Measurements from ENCODE around the gene NRG3. TPM values are rescaled to one million over a fixed set of nuclear protein-coding genes. Genes with fewer than 3 reads are reported as not detected.

NRG3 gene
- total and polyA plus RNA-seq, 2 of the 4 experiments (the other 2 are of a cell fraction): not detected

- H4K8ac ChIP-seq (ENCODE audit: low read depth in 2 of 2, low read length in 2 of 2): no peak overlapping the region
- ChIA-PET CTCF (no interaction called here), POLR2A (ENCODE audit: unreplicated experiment) (no interaction called here)
- no peak overlapping the region for H2AK9ac ChIP-seq (replicated peaks; ENCODE audit: low read depth, low read length, poor library complexity)
- no peak overlapping the region for H3K18ac ChIP-seq (ENCODE audit: low read depth, low read length)
- H2BK120ac ChIP-seq (ENCODE audit: low read depth, low read length): no peak overlapping the region
- H4K20me1 ChIP-seq (ENCODE audit: insufficient read depth, low read length): no peaks in the 10 kb centered on the region
- no TSS peak for BruUV-seq (replicated peaks)
- no peak overlapping the region for H3K23ac ChIP-seq (ENCODE audit: low read depth, low read length)
- H3K4me3 ChIP-seq (ENCODE audit: insufficient read depth, low read depth, low read length): no peak overlapping the region
- H3K14ac ChIP-seq (replicated peaks; ENCODE audit: low read depth, low read length): no peak overlapping the region
- no peak overlapping the region for H3K4ac ChIP-seq (ENCODE audit: low read depth, low read length)
- H3K36me3 ChIP-seq (ENCODE audit: control insufficient read depth, insufficient read depth, low read length): no peaks in the 10 kb centered on the region
- TF ChIP-seq, protein P1, sequence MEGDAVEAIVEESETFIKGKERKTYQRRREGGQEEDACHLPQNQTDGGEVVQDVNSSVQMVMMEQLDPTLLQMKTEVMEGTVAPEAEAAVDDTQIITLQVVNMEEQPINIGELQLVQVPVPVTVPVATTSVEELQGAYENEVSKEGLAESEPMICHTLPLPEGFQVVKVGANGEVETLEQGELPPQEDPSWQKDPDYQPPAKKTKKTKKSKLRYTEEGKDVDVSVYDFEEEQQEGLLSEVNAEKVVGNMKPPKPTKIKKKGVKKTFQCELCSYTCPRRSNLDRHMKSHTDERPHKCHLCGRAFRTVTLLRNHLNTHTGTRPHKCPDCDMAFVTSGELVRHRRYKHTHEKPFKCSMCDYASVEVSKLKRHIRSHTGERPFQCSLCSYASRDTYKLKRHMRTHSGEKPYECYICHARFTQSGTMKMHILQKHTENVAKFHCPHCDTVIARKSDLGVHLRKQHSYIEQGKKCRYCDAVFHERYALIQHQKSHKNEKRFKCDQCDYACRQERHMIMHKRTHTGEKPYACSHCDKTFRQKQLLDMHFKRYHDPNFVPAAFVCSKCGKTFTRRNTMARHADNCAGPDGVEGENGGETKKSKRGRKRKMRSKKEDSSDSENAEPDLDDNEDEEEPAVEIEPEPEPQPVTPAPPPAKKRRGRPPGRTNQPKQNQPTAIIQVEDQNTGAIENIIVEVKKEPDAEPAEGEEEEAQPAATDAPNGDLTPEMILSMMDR (conservative IDR thresholded peaks at IDR 0.05; ENCODE audit: low read depth, low read length): no peak
- no peak for TF ChIP-seq MAFK (IDR thresholded peaks at IDR 0.05; ENCODE audit: low read depth, low read length)
- TF ChIP-seq USF2 (IDR thresholded peaks at IDR 0.05; ENCODE audit: low read depth, low read length): no peak
- no peak for TF ChIP-seq RCOR1 (IDR thresholded peaks at IDR 0.05; ENCODE audit: insufficient replicate concordance, low read length)
- no peak for TF ChIP-seq MXI1 (IDR thresholded peaks at IDR 0.05; ENCODE audit: borderline replicate concordance, low read depth, low read length)
- no peak for TF ChIP-seq SMC3 (IDR thresholded peaks at IDR 0.05; ENCODE audit: low read depth, low read length)
- TF ChIP-seq ELK1 (IDR thresholded peaks at IDR 0.05; ENCODE audit: borderline replicate concordance, low read depth, low read length): no peak
- no peak for TF ChIP-seq FOS (IDR thresholded peaks at IDR 0.05; ENCODE audit: low read depth, low read length)
- TF ChIP-seq CHD1 (IDR thresholded peaks at IDR 0.05; ENCODE audit: low read depth, low read length): no peak
- TF ChIP-seq RAD21 (IDR thresholded peaks at IDR 0.05; ENCODE audit: low read length): no peak
- no peak for TF ChIP-seq MAZ (IDR thresholded peaks at IDR 0.05; ENCODE audit: borderline replicate concordance, low read depth, low read length)
- TF ChIP-seq BHLHE40 (IDR thresholded peaks at IDR 0.05; ENCODE audit: low read depth, low read length): no peak
- no peak for TF ChIP-seq RFX5 (IDR thresholded peaks at IDR 0.05; ENCODE audit: low read depth, low read length)
- no peak for TF ChIP-seq POLR2A (IDR thresholded peaks at IDR 0.05; ENCODE audit: low read depth, low read length)
- no peak overlapping the region for H3K9ac ChIP-seq (ENCODE audit: low read depth, low read length)
- H2AFZ ChIP-seq (replicated peaks; ENCODE audit: low read length, poor library complexity): no peak overlapping the region
- no peak overlapping the region for H2BK5ac ChIP-seq (ENCODE audit: low read depth, low read length, poor library complexity, severe bottlenecking)
- H3K79me1 ChIP-seq (ENCODE audit: low read depth in 1 of 2, low read length in 2 of 2): no peaks in the 10 kb centered on the region
- intact Hi-C loops (cut with micrococcal nuclease) (no loop called here), dilution Hi-C loops (cut with HindIII; ENCODE audit: low sequenced_read_pairs, unreplicated experiment) (no loop called here), in situ Hi-C loops (cut with MboI; ENCODE audit: low sequenced_read_pairs) (no loop called here)
- H3K4me2 ChIP-seq (ENCODE audit: low read depth, low read length): no peak overlapping the region
- no peak overlapping the region for H3K56ac ChIP-seq (ENCODE audit: extremely low read depth, insufficient read depth, low read length)
- no CpG with 5 or more reads among the region's 4 CpGs for WGBS, 2 experiments (ENCODE audit: extremely low coverage in 2 of 2, insufficient read length in 1 of 2)
- H3K9me1 ChIP-seq (ENCODE audit: insufficient read depth, low read length): no peaks in the 10 kb centered on the region
- H2AK5ac ChIP-seq (ENCODE audit: low read depth, low read length): no peak overlapping the region
- DNase-seq (no peak), ATAC-seq (ENCODE audit: low read depth) (no peak)
- H2BK15ac ChIP-seq (ENCODE audit: low read depth, low read length): no peak overlapping the region
- H3K4me1 ChIP-seq (ENCODE audit: control insufficient read depth, insufficient read depth, low read length): no peaks in the 10 kb centered on the region
- no peaks in the 10 kb centered on the region for H3K27me3 ChIP-seq (ENCODE audit: control insufficient read depth, insufficient read depth, low read length)
- peaks cover 18% of the 10 kb centered on the region for H3K9me3 ChIP-seq (ENCODE audit: control insufficient read depth, insufficient read depth, low read length)
- no peak overlapping the region for H2BK20ac ChIP-seq (ENCODE audit: low read depth, low read length)
- H4K5ac ChIP-seq (ENCODE audit: low read depth, low read length): no peak overlapping the region
- no peak overlapping the region for H4K91ac ChIP-seq (ENCODE audit: insufficient read depth, low read depth, low read length)
- no peak overlapping the region for H3K27ac ChIP-seq (ENCODE audit: insufficient read depth, low read length)
Measured at GRCh38 chr10:82621680-82622079, 746.7 kb downstream of the NRG3 start.

Data from IMR-90 (cell line).